ENCODE results near the gene FCRL4.
A peak's percentile ranks its signal among the peaks of the same experiment; 100 is the strongest.

Gene FCRL4

GRCh38 chr1:157600236-157600635 lies 2.4 kb upstream of the FCRL4 start:
- H4K20me1 ChIP-seq (ENCODE audit: insufficient read depth, low read length, poor library complexity, severe bottlenecking): no peaks in the 10 kb centered on the region
- H3K9ac ChIP-seq (ENCODE audit: low read depth, low read length, poor library complexity, severe bottlenecking): no peak overlapping the region
- H2AFZ ChIP-seq (ENCODE audit: low read length): no peak overlapping the region
- H3F3A ChIP-seq (ENCODE audit: low read depth): no peaks in the 10 kb centered on the region
- H3K27me3 ChIP-seq (ENCODE audit: insufficient read depth, low read length, poor library complexity, severe bottlenecking): no peaks in the 10 kb centered on the region
- H3K4me3 ChIP-seq (ENCODE audit: low read length, poor library complexity, severe bottlenecking): no peak overlapping the region
- peaks cover 32% of the 10 kb centered on the region for H3K4me1 ChIP-seq (ENCODE audit: insufficient read depth, low read length, poor library complexity, severe bottlenecking)
- H3K79me2 ChIP-seq (ENCODE audit: insufficient read depth, low read length): no peaks in the 10 kb centered on the region
- TF ChIP-seq EZH2phosphoT487 (IDR thresholded peaks at IDR 0.05; ENCODE audit: borderline replicate concordance): no peak
- TF ChIP-seq CTCF (conservative IDR thresholded peaks at IDR 0.05; ENCODE audit: low read length): no peak
- no peak overlapping the region for H3K4me2 ChIP-seq (ENCODE audit: low read depth, low read length, poor library complexity, severe bottlenecking)
- H3K36me3 ChIP-seq (ENCODE audit: insufficient read depth, low read length): no peaks in the 10 kb centered on the region
- no peaks in the 10 kb centered on the region for H3K9me3 ChIP-seq (ENCODE audit: insufficient read depth, low read depth, low read length)
- H3K9me2 ChIP-seq (replicated peaks; ENCODE audit: low read depth, low read length): no peaks in the 10 kb centered on the region

- H3K9me2 ChIP-seq (replicated peaks; ENCODE audit: low read depth, low read length): no peaks in the 10 kb centered on the region
- H3K9ac ChIP-seq (ENCODE audit: low read depth, low read length, poor library complexity, severe bottlenecking): no peak overlapping the region
- H3F3A ChIP-seq (ENCODE audit: low read depth): no peaks in the 10 kb centered on the region
- H3K4me1 ChIP-seq (ENCODE audit: insufficient read depth, low read length, poor library complexity, severe bottlenecking): peaks cover 57% of the 10 kb centered on the region
- H2AFZ ChIP-seq (ENCODE audit: low read length): no peak overlapping the region
- no peaks in the 10 kb centered on the region for H3K36me3 ChIP-seq (ENCODE audit: insufficient read depth, low read length)
- no peaks in the 10 kb centered on the region for H3K79me2 ChIP-seq (ENCODE audit: insufficient read depth, low read length)
- no peaks in the 10 kb centered on the region for H4K20me1 ChIP-seq (ENCODE audit: insufficient read depth, low read length, poor library complexity, severe bottlenecking)
- no peak overlapping the region for H3K4me3 ChIP-seq (ENCODE audit: low read length, poor library complexity, severe bottlenecking)
- H3K27me3 ChIP-seq (ENCODE audit: insufficient read depth, low read length, poor library complexity, severe bottlenecking): no peaks in the 10 kb centered on the region
- no peaks in the 10 kb centered on the region for H3K9me3 ChIP-seq (ENCODE audit: insufficient read depth, low read depth, low read length)
- peak overlapping the region; percentile 50 for H3K4me2 ChIP-seq (ENCODE audit: low read depth, low read length, poor library complexity, severe bottlenecking)
- TF ChIP-seq CTCF (conservative IDR thresholded peaks at IDR 0.05; ENCODE audit: low read length) (no peak), EZH2phosphoT487 (IDR thresholded peaks at IDR 0.05; ENCODE audit: borderline replicate concordance) (no peak)
Measured at GRCh38 chr1:157596384-157596783, 1.5 kb downstream of the FCRL4 start.

- Histone ChIP-seq H3K4me3 (ENCODE audit: low read length, poor library complexity, severe bottlenecking) (peak overlapping the region; percentile 20), H3K9ac (ENCODE audit: low read depth, low read length, poor library complexity, severe bottlenecking) (peak overlapping the region; percentile 19), H3K9me2 (replicated peaks; ENCODE audit: low read depth, low read length) (no peaks in the 10 kb centered on the region), H4K20me1 (ENCODE audit: insufficient read depth, low read length, poor library complexity, severe bottlenecking) (no peaks in the 10 kb centered on the region), H3K79me2 (ENCODE audit: insufficient read depth, low read length) (no peaks in the 10 kb centered on the region), H3K9me3 (ENCODE audit: insufficient read depth, low read depth, low read length) (no peaks in the 10 kb centered on the region), H3K36me3 (ENCODE audit: insufficient read depth, low read length) (no peaks in the 10 kb centered on the region), H3K4me1 (ENCODE audit: insufficient read depth, low read length, poor library complexity, severe bottlenecking) (peaks cover 63% of the 10 kb centered on the region), H3K4me2 (ENCODE audit: low read depth, low read length, poor library complexity, severe bottlenecking) (peak overlapping the region; percentile 50), H3K27me3 (ENCODE audit: insufficient read depth, low read length, poor library complexity, severe bottlenecking) (no peaks in the 10 kb centered on the region), H3F3A (ENCODE audit: low read depth) (no peaks in the 10 kb centered on the region), H2AFZ (ENCODE audit: low read length) (no peak overlapping the region)
- TF ChIP-seq CTCF (conservative IDR thresholded peaks at IDR 0.05; ENCODE audit: low read length) (no peak; the same call in 1 of the 2 replicates), EZH2phosphoT487 (IDR thresholded peaks at IDR 0.05; ENCODE audit: borderline replicate concordance) (peak; percentile 80)
Measured at GRCh38 chr1:157595356-157595755, 2.5 kb downstream of the FCRL4 start.

All from Loucy (cell line).